ENCODE data around the gene STX11.
A peak's percentile ranks its signal among the peaks of the same experiment; 100 is the strongest.
"Not testable (repeated sequence)": the region's sequence is repeated elsewhere in the genome, so short reads cannot be mapped to it uniquely, and the experiment has no call there.

STX11 gene

DNA sequence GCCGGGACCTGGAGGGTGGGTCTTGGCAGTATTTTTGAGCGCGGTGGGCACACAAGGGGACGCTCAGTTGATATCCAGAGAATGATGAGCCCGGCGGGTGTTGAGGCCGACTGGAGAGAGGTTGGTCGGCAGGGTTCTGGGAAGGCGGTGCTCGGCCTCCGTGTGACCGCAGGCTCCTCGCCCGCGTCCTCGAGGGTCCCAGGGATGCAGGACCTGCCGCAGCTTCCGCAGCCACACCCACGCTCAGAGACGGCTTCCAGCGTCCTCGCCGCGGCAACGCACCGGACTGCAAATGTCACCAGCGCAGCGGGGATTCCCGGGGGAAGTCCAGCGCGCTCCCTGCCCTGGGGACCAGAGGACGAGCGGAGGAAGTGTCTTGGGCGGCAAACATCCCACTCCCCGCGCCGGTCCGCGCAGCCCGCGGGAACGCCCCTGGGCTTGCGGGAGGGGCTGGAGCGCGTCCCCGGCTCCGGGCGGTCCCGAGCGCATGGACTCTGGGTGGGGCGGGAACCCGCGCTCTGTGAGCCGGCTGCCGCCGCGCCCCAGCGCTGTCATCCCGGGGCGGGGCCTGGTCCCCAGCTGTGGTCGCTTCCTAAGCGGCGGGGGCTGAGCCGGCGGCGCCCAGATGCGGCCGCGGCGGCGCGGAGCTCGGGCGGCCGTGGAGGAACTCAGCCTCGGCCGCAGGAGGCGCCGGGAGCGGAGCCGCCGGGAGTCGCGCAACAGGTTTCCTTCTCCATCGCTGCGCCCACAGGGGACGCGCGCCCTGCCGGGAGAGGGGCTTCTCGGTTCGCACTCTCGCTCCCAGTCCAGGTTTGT, at the start of gene STX11:
Gene STX11, plus strand, starts transcription at position 624 of the 816 bp plus-strand sequence. CDS start 36,111 bp downstream, outside the sequence.
- DNase-seq: peak; percentile 89

DNA sequence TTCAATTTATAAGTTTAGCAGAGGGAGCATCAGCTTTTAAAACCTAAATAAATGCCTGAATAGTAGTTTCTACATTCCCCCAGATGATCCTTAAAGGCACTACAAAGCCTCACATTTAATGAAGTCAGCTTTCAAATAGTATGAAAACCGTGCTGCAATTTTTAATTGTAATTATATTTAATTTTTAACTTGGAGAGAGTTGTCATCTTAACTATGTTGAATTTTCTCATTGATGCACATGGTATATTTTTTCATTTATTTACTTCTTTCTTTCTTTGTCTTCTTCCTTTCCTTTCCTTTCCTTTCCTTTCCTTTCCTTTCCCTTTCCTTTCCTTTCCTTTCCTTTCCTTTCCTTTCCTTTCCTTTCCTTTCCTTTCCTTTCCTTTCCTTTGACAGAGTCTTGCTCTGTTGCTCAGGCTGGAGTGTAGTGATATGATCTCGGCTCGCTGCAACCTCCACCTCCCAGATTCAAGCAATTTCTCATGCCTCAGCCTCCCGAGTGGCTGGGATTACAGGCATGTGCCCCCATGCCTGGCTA, 47.2 kb upstream of the STX11 start:
- no peak for DNase-seq

DNA sequence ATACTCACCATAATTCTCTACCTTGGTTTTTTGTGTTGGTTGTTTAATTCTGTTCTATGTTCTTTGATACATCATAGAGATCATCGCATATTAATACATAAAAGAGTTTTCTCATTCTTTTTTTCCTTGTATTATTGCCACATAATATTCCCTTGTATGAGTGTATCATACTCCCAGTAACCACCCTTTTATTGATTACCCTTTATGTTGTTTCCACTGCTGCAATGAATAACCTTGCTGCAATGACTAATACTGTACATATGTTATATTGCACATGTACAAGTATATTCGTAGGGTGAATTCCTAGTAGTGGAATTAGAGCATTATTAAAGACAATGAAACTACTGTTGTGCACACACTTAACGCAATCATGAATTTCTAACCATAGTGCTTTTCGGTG, 45.8 kb upstream of the STX11 start:
- DNase-seq: no peak

DNA sequence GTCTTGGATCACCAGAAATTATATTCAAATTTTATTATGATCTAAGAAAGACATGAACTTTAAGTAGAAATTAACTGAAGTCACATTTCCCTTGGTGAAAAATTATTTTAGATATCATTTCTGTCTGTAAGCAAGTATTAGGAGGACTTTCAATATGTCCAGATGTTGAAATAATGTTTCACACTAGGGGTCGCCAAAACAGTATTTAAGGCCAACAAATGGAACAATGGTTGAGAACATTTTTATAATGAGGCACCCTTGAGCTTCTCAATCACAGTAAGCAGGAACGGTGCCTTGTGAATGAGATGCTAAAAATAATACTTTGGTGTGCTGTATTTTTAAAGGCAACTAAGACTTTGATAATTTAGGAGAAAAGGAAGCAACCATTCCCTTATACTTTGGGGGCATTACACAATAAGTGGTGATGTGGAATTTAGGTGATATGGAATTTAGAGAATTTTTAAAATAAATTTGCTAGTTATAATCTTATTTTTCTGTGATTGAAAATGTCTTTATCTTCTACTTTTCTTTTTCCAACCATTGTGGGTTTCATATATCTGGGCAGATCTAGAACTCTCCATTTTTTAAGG, 45.3 kb upstream of the STX11 start:
- peak; percentile 20 for DNase-seq

DNA sequence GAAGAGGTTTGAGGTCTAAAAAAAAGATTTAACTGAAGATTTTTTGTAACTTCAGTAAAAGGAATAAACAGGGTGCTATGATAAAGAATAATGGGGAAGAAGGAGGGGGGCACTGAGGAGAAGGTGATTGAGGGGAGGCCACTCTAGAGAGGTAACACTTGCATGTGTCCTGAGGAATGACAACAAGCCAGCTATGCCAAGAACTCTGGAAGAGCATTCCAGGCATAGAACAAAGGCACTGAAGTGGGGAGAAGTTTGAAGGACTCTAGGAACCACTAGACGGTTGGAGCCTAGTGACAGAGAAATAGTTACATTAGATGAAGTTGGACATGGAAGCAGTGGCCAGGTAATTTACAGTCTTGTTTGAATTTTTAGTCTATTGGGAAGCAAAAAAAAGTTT, 44.1 kb upstream of the STX11 start:
- DNase-seq: no peak

DNA sequence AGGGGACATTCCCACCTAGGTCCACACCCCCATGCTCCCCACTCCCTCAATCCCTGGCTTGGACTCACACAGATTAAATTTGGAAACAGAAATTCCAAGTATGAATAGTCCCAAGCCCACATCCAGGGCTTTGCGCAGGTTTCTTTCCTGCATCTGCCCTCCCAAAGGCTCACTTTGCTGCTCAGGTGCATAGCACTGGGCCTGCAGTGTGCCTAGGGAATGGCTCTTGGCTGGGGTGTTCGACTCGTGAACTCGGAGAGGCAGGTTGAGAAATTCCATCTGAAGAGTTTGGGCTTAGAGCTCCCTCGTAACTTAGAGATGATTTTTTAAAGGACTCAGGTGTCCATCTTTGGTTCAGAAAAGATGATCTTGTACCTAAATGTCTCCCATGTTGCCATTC, 40.1 kb upstream of the STX11 start:
- DNase-seq: no peak

DNA sequence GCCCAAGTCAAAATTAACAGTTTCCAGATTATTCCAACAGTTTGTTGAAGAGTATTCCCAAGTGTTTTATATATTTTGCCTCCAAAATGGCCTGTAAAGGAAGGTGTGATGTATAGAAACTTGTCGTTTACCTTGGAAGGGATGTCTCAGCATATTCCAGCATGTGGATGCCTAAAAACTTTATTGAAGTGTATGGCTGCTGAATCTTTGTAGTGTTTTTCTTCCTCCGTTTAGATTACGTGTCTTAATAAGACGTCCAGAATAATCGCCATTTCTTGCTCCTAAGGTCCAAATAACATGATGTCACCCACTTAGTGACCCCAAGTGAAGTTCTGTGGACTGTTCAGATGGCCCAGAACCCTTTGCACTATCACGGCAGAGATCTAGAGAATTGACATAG, 37.0 kb upstream of the STX11 start:
- DNase-seq: no peak

DNA sequence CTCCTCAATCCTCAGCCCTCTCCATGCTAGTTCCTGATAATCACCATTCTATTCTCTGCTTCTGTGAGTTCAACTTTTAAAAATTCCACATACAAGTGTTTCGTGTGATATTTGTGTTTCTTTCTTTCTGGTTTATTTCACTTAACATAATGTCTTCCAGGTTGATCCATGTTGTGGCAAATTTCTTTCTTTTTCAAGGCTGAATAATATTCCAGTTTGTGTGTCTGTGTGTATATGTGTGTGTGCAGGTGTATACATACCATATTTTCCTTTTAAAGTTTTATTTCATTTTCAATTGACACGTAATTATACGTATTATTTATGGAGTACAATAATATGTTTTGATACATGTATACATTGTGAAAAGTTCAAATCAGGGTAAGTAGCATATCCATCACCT, 35.1 kb upstream of the STX11 start:
- no peak for DNase-seq

DNA sequence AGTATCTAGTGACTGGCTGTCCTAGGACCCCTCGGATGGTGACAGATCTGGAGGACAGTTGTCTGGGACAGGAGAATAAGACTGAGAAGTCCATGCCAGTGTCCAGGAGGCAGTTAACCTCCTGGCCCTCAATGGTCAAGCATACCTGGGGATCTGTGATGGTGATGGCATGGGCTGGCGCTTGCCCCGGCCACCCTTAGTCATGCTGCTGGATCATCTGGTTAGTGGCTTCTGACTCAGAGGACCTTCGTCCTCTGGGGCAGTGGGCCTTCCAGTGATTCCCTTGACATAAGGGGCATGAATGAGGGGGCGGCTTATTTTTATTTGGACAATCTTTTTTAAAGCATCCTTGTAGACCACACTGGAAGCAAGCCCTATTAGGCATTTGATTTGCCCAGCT, 30.9 kb upstream of the STX11 start:
- no peak for DNase-seq

DNA sequence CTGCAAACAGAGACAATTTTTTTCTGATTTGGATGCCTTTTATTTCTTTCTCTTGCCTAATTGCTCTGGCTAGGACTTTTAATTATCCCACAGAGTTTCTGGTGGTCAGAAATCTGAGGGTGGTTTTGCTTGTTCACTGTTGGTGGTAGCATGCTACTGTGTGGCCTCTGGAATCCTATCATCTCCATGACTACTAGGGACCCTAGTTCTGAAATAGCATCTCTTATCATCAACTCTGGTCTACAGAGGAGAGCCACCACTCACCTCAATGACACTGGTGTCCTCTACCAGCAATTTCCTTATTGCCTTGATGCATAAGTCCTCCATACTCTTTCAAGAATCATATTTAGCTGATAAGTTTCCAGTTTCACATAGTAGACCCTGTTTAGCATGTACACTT, 27.5 kb upstream of the STX11 start:
- no peak for DNase-seq

DNA sequence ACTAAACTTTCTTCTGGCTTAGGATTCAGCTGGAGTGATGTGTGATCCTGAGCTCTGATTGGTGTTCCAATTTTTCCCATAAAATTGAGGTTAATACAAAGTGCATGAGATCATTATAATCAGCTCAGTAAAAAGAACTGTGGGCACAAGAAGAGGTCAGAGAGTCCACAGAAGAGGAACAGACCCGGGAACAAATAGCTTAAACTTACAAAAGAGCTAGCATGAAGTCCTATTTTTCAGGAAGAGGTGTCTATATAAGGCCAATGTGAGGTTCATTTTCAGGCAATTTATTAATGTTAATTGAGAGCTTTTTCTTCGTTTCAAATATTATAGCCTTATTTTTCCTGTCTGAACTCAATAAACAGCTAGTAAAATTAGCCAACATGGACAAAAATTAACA, 26.9 kb upstream of the STX11 start:
- DNase-seq: no peak

DNA sequence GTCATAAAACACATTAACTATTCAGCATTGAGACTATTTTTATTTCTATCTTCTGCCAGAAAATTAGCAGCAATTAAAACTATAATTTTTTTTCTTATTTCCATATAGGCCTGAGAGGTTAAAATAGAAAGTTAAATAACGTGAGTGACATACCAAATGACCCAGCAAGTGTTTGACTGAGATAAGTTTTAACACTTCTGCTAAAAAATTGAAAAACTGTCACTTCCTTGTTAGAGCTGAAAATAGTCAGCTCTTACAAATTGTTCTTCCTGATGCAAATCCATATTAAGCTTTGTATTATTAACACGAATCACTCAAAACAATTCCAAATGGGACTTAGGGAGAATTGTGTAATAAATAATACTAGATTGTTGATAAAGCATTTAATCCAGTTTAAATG, 26.5 kb upstream of the STX11 start:
- DNase-seq: no peak

DNA sequence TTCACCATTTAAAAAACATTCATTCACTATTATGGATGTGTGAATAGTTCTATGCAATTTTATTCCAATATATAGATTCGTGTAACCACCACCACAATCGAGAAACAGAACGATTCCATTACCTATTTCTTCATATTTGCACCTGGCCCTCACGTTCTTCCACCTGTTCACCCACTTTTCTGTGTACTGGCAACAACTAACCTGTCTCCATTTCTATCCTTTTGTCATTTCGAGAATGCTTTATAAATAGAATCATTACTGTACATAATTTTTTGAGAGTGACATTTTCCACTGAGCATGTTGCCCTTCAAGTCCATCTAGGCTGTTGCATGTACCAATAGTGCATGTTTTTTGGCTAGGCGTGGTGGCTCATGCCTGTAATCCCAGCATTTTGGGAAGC, 23.2 kb upstream of the STX11 start:
- no peak for DNase-seq

DNA sequence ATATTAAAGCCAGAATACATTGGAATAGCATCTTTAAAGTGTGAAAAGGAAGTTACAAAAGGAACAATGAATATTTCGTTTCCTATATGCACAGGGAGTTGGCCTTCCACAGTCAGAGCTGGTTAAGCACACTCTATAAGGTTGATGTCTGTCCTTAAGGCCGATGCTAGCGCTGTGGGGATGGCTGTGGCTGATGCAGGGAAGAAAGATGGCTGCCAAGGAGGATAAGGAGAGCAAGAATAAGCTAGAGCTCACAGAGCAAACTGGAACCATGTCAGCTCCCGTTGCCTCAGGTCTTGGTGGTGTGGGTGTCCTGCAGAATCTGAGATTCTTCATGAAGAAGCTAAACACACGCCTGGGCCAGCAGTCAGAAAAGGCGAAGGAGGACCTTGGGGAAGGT, 20.8 kb upstream of the STX11 start:
- DNase-seq: no peak

DNA sequence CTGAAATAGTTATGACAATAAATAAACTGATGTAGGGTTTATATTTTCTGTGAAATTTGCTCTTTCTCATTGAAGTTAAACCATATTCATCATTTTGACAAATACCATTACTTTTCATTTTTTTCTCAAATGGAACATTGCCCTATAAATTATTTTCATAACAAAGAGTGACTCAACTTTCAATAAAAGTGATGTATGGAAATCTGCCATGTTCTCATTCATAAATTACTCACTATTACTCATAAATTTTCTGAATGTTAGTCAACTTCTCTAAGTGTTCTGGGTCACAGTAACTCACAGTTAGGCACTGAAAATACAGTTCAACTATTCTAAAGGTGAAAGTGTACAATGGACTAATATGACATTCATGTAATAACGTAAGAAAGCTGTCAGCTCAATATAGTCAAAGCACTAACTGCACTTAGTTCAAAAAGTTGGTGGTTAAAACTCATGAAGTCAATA, 19.0 kb upstream of the STX11 start:
- no peak for DNase-seq

DNA sequence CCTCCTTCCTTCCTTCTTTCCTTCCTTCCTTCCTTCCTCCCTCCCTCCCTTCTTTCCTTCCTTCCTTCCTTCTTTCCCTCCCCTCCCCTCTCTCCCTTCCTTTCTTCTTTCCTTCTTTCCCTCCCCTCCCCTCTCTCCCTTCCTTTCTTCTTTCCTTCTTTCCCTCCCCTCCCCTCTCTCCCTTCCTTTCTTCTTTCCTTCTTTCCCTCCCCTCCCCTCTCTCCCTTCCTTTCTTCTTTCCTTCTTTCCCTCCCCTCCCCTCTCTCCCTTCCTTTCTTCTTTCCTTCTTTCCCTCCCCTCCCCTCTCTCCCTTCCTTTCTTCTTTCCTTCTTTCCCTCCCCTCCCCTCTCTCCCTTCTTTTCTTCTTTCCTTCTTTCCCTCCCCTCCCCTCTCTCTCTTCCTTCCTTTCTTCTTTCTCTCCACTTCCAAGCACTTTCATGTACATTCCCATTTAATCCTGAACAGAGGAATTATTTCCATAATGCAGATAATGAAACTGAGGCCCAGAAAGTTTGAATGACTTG, 18.1 kb upstream of the STX11 start:
- not testable (repeated sequence) for DNase-seq

DNA sequence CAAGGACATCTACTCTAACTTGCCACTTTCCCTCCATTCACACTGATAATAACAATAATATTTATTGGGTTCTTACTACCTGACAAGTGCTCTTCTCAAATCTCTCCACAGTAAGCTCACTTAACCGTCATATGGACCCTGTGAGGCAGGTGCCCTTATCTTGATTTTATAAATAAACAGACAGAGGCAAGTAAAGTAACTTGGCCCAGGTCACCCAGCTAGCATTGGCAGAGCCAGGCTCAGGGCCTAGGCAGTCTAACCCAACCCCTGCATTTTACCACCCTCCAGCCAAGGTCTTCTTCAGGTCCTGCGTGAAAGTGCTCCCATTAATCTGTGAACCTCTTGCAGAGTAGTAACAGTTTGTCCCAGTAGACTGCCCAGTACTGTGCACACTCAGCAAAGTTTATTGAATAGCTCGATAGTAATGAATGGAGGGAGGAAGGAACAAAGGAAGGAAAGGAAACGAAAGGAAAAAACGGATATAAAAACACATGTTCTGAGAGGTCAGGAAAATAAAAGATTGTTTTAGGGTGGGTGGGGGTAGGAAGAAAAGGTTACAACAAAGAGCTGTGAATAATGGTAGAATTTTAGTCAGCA, 17.0 kb upstream of the STX11 start:
- DNase-seq: no peak

DNA sequence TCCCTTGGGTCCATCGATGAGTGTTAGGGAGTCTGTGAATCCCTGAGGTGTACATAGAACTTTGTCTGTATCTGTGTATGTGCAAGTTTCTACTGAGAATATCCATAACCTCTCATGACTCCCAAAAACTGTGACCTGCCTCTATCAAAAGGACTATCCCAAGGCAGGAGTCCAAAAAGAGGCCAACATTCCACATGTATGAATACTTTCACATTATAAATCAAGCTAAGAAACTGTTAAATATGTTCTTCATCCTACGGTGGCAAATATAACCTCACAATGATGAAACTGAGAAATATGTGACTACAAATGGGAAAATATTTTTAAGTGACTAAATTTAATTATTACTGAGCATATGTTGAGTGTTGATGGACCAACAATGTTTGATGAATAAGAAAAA, 16.1 kb upstream of the STX11 start:
- DNase-seq: no peak

DNA sequence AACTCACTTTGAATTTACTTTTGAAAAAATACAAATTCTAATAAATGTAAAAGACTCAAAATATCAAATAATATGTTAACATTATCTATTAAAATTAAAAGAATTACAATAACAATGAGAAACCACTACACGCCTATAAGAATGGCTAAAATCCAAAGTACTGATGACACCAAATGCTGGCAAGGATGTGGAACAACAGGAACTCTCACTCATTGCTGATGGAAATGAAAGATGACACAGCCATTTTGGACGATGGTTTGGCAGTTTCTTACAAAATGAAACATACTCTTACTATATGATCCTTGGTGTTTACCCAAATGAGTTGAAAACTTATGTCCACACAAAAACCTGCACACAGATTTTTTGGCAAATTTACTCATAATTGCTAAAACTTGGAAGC, 15.6 kb upstream of the STX11 start:
- no peak for DNase-seq

DNA sequence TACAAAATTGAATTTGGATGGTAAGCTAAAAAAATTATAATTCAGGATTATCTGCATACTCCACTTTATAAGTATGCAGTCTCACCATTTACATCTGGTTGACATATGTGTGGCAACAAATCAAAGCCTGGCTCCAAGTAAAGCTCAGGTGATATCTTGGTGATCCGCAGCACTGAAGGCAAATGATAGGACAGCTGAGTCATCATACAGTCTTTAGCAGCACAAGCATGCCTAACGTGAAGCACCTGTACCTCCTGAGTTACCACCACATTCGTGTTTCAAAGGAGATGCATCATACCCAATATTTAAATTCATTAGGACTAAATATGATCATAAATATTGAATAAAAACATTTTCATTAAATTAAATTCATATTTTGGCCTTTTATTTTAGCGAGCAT, 11.8 kb upstream of the STX11 start:
- DNase-seq: no peak

DNA sequence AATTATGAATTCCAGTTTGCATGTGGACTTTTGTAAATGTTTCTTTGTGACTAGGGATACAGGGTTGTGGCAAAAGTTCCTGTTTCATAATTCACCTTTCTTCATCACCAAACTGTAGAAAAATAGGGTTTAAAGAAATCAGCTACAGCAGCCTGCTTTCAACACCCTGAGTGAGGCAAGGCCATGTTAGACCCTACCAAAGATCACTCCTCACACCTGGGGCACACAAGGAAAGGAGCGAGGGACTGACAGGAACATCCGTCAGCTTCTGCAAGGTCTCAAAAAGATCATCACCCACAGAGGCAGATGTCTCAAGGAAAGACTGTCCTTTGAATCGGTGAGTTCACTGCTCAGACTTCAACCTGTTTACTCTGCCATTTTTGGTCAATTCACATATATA, 10.5 kb upstream of the STX11 start:
- no peak for DNase-seq

DNA sequence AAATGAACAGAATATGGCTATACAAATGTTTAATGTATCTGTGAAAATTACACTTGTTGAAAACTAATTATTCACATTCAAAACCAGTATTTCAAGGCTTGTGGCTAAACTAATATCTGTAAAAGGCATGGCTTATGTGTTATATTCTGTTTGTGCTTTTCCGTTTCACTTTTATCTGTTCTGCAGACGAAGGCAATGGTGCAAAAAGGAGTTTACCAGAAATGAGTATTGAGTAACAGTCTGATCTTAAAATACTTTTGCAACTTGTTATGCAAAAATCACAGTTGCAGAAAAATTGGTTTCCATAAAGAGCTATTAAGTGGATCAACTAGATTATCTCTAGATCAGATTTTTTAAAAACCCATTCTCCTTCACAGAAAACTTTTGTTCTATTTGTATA, 9.4 kb upstream of the STX11 start:
- DNase-seq: no peak

DNA sequence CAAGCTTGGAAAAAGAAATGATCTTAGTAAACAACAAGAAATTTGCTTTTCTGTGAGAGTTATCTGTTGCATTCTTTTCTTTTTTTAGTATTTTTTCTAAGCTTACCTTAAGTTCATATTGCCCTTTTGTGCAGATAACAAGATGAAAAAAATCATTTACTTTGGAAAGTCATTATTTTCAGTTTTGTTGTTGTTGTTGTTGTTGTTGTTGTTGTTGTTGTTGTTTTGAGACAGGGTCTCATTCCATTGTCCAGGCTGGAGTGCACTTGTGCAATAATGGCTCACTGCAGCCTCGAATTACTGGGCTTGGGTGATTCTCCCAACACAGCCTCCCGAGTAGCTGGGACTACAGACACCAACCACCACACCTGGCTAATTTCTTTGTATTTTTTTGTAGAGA, 8.8 kb upstream of the STX11 start:
- no peak for DNase-seq

DNA sequence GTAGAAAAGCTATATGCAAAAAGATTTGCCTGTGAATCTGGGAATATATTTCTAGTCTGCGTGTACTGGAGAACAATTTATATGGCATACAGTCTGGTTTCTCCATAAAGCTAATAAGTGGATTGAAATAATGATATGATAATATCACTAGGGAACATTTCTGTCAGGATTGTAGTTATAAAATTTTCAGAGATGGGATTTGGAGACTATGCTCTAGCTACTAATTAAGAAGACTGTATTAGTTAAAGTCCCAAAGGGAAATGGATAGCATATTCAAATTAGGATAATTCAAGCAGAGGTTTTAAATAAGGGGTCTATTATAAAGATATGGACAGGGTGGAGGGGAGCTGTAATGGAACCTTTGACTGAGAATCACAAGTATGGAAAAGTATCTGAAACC, 7.2 kb upstream of the STX11 start:
- DNase-seq: no peak
